HG03575 (cell line): Measurements from ENCODE around the gene TMEM200A.

ENCODE experiments used
- ATAC-seq: cut with Tn5 transposase; IDR thresholded peaks from one replicate; pipeline ENCODE4 v1.9.1; 2021; ENCODE audit not compliant: unreplicated experiment, insufficient number of reproducible peaks, low FRiP score; ENCODE audit errors: extremely low read depth

Gene TMEM200A

DNA sequence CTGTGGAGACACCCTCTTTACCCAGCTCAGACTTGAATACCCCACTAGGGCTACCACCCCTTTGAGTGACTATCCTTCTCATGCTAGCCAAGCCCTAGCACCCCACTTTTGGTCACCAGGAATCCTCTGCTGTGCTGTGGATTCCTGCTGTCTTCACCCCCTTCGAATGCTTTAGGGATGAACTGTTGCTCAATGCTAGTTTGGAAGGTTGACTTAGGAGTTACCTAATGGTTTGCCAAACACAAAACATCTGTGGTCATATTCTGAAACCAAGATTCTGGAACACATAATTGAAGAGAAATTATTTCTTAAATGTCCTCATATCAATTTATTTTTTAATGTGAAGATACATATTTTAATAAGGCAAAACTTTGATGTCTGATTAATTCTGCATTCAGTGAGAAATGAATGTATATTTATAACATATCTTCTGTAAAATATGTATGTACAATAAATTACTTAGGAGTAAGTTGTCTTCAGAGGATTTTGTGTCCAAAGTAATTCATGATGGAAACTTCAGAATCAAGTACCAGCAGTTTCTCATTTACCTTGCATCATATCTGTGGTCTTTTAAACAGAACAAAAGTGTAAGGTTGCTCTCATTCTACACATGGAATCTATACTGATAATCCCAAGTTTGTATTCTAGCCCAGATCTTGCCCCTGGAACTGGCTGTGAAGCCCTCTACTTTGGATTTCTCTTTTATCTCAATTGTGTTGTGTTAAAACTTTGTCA is 46.9 kb downstream of the TMEM200A start:
- no peak for ATAC-seq

GRCh38 chr6:130417951-130418350 is 52.1 kb downstream of the TMEM200A start:
- no peak for ATAC-seq

- no peak for ATAC-seq
These were observed 55.1 kb downstream of the TMEM200A start for GRCh38 chr6:130420911-130421310.

DNA sequence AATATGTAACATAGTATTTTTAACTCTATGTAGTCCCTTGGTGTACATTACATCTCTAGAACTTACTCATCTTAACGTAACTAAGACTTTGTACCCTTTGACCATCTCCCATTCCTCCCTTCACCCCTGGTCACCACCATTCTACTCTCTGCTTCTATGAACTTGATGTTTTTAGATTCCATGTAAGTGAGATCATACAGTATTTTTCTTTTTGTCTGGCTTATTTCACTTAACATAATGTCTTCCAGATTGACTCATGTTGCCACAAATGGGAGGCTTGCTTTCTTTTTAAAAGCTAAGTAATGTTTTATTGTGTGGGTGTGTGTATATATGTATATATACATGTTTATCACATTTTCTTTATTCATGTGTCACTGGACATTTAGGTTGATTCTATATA is 55.8 kb downstream of the TMEM200A start:
- no peak for ATAC-seq

DNA sequence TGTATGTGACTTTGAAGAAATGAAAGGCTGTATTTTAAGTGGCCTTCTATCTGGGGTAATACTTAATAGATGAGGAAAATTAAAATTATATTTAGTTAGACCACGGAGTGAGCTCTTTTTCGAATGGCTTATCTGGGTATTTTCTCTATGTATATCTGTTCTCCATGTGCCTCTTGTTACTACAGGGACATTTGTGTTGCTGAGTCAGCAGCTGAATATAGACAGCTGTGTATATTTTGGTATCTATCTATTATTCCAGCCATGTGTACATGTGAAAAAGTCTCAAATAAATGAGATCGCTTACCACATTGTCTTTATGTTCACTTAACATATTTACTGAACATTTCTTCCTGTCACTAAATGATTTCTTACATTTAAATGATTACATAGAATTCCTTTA is 57.2 kb downstream of the TMEM200A start:
- no peak for ATAC-seq

GRCh38 chr6:130424710-130425109 is 58.9 kb downstream of the TMEM200A start:
- no peak for ATAC-seq

GRCh38 chr6:130425537-130425936 is 59.7 kb downstream of the TMEM200A start:
- no peak for ATAC-seq

- no peak for ATAC-seq
These were observed 60.4 kb downstream of the TMEM200A start for GRCh38 chr6:130426066-130426721.

- ATAC-seq: no peak
These were observed 65.6 kb downstream of the TMEM200A start for GRCh38 chr6:130431346-130431852.

DNA sequence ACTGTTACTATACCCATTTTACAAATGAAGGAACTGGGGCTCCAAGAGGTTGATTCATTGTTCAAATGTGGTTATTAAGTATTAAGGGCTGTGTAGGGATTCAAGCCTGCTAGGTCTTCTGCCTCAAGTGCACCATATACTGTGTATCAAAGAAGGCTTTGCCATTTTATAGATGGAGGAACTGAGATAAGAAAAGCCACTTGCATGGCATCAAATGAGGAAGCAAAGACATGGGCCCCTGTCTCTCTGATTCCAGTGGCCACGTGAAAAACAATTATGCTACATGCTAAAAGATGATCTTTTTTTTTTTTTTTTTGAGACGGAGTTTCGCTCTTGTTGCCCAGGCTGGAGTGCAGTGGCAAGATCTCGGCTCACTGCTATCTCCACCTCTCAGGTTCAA is 67.0 kb downstream of the TMEM200A start:
- no peak for ATAC-seq

- ATAC-seq: no peak
These were observed 68.5 kb downstream of the TMEM200A start for GRCh38 chr6:130434174-130434873.

DNA sequence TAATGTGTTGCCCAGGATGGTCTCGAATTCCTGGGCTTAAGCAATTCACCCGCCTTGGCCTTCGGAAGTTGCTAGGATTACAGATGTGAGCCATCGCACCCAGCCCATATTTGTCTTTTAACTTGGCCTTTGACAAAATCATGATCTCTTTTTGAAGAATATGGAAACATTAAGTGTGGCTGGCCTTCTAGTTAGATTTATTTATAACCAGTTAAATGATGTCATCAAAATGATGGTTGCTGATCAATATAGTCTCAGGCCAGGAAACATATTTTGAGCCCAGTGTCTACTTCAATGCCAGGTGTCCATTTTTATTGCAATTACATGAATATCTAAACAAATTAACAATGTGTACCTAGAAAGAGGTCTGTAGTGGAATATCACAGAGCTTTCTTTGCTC is 69.4 kb downstream of the TMEM200A start:
- ATAC-seq: no peak

GRCh38 chr6:130437961-130438360 is 72.1 kb downstream of the TMEM200A start:
- ATAC-seq: no peak

DNA sequence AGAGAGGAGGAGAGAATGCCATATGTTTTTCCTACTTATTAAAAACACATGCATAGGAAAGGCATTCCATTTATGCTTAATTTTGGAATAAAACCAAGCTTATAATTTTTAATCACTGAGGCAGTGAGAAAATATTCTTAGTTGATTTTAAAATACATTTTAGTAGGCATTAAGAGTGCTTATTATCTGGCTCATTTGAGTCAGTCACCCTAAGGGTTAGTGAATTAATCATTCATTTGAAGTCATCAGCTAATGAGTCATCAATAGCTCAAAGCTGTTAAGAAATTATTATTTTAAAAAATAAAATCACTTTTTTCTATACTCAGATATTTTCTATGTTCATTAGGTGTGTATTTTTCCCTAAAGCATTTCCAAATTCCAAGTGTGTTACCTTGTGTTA is 81.6 kb downstream of the TMEM200A start:
- no peak for ATAC-seq

GRCh38 chr6:130452336-130452735 is 86.5 kb downstream of the TMEM200A start:
- ATAC-seq: no peak

DNA sequence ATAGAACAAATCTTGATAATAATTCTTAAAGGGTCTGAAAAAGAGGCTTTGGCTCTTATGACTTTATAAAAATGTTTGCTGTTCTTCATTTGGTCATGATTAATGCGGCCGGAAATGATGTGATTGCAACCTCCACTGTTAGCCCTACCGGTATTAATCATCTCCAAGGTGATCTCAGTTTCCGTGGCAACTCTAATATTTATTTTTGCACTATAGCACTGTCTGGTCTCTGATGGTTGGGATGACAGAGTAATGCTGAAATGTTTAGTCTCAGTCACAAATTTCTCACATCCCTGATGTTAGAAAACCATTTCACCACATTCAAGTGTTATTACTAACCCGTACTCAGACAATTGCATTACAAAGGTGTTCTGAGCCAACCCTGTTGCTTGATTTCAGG is 87.4 kb downstream of the TMEM200A start:
- ATAC-seq: no peak

- no peak for ATAC-seq
These were observed 91.8 kb downstream of the TMEM200A start for GRCh38 chr6:130457605-130458004.

DNA sequence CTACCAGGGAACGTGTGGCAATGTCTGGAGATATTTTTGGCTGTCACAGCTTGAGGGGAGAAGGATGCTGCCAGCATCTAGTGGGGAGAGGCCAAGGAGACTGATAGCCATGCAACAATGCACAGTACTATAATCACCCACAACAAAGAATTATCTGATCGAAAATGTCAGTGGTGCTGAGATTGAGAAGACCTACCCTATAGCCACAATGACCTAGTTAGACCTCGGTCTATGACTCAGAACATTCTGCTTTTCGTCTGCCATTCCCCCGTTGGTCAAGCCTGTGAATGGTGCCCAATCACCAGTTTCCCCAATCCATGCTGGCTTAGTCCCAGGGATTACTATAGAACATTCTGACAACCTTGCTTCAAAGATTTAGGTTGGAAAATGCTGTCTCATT is 93.5 kb downstream of the TMEM200A start:
- no peak for ATAC-seq

DNA sequence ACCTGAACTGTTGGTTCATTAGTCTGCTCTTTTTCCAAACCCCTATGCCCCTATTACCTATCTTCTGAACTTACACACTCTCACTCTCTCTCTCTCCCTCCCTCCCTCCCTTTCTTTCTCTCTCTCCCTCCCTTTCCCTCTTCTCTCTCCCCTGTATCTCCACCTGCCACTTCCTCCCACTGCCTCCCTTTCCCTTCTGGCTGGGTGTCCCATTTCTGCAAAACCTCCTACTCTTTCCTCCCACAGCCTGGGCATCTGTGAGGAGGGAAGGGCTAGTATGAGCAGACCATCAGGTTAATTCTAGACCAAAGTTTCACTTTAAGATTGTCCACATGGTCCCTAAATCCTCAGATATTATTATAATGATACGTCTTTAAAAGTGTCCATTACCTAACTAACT is 95.1 kb downstream of the TMEM200A start:
- ATAC-seq: no peak
